SK-N-SH (cell line): ENCODE measurements around the gene MEI4. TPM values are rescaled to one million over a fixed set of nuclear protein-coding genes. Genes with fewer than 3 reads are reported as not detected.

ENCODE experiments used
- CTCF ChIA-PET: fragments of 300-600, 350-600 bp; formaldehyde crosslinking; extraction: SDS; loops from one replicate; lab custom pipeline; 2021; lab: Yijun Ruan, JAX
- POLR2A ChIA-PET: fragments of 350-600 bp; sonication (Branson Sonifier 250); formaldehyde crosslinking; extraction: SDS; loops from one replicate; lab custom pipeline; 2020; ENCODE audit warnings: antibody characterized with exemption, inconsistent platforms; lab: Yijun Ruan, JAX
- DNase-seq: peaks from one replicate; pipeline ENCODE4 v3.0.0; 2012
- H2AFZ ChIP-seq: fragments of 200-600 bp; sonication (generic); 2 replicates; pipeline ENCODE4 v1.8.1; 2016; ENCODE audit warnings: antibody characterized with exemption, mild to moderate bottlenecking, low read depth
- H3F3A ChIP-seq: fragments of 200-600 bp; sonication (generic); replicated peaks from 2 replicates; pipeline ENCODE3; 2016; ENCODE audit warnings: antibody characterized with exemption, mild to moderate bottlenecking; ENCODE audit not compliant: insufficient read depth
- H3K27ac ChIP-seq, 2 experiments: fragments of 200-500 bp in 1 of 2; fragments of 200-600 bp in 1 of 2; sonication (Bioruptor generic) in 1 of 2; sonication (generic), shearing (Covaris generic) in 1 of 2; 2 replicates each; pipeline versions ENCODE4 v1.5.1 to v1.6.1; 2014 to 2016; ENCODE audit warnings: low read depth in 2 of 2, inconsistent platforms in 1 of 2, low read length in 1 of 2, mild to moderate bottlenecking in 1 of 2, mixed read lengths in 1 of 2
- H3K27me3 ChIP-seq: fragments of 200-600 bp; sonication (generic), shearing (Covaris generic); 2 replicates; pipeline ENCODE4 v1.6.1; 2016; ENCODE audit warnings: mixed run types; ENCODE audit not compliant: insufficient read depth
- H3K36me3 ChIP-seq, 2 experiments: fragments of 200-500 bp in 1 of 2; fragments of 200-600 bp in 1 of 2; sonication (Bioruptor generic) in 1 of 2; sonication (generic) in 1 of 2; replicated peaks in 1 of 2; 2 replicates each; pipeline versions ENCODE3 to v1.5.1; 2014 to 2016; ENCODE audit warnings: low read length in 1 of 2, mild to moderate bottlenecking in 1 of 2; ENCODE audit not compliant: insufficient read depth in 2 of 2, control insufficient read depth in 1 of 2
- H3K4me1 ChIP-seq, 2 experiments: fragments of 200-500 bp in 1 of 2; fragments of 200-600 bp in 1 of 2; sonication (Bioruptor generic) in 1 of 2; sonication (generic), shearing (Covaris generic) in 1 of 2; 2 replicates each; pipeline versions ENCODE4 v1.5.1 to v1.6.1; 2014 to 2016; ENCODE audit warnings: low read depth in 1 of 2, low read length in 1 of 2, mixed run types in 1 of 2; ENCODE audit not compliant: insufficient read depth in 2 of 2, control insufficient read depth in 1 of 2
- H3K4me2 ChIP-seq: fragments of 200-600 bp; sonication (generic), shearing (Covaris generic); 2 replicates; pipeline ENCODE4 v1.6.1; 2017; ENCODE audit warnings: mixed run types
- H3K4me3 ChIP-seq, 2 experiments: fragments of 200-500 bp in 1 of 2; fragments of 200-600 bp in 1 of 2; sonication (Bioruptor generic) in 1 of 2; sonication (generic), shearing (Covaris generic) in 1 of 2; 2 replicates each; pipeline versions ENCODE4 v1.5.1 to v1.8.1; 2014 to 2016; ENCODE audit warnings: low read depth in 2 of 2, inconsistent platforms in 1 of 2, low read length in 1 of 2, mild to moderate bottlenecking in 1 of 2, mixed read lengths in 1 of 2, moderate library complexity in 1 of 2
- H3K79me2 ChIP-seq: fragments of 200-600 bp; sonication (generic); 2 replicates; pipeline ENCODE4 v1.8.1; 2017; ENCODE audit warnings: mild to moderate bottlenecking; ENCODE audit not compliant: insufficient read depth
- H3K9ac ChIP-seq: fragments of 200-600 bp; sonication (generic); 2 replicates; pipeline ENCODE4 v1.6.1; 2017; ENCODE audit warnings: mixed run types
- H3K9me2 ChIP-seq: fragments of 200-600 bp; sonication (generic); 2 replicates; pipeline ENCODE4 v1.6.1; 2017; ENCODE audit warnings: mixed run types
- H3K9me3 ChIP-seq: fragments of 200-600 bp; sonication (generic); 2 replicates; pipeline ENCODE4 v1.6.1; 2017; ENCODE audit warnings: mixed run types, mild to moderate bottlenecking, moderate library complexity
- H4K20me1 ChIP-seq: fragments of 200-600 bp; sonication (generic); 2 replicates; pipeline ENCODE4 v1.6.1; 2017; ENCODE audit warnings: mild to moderate bottlenecking, mixed run types; ENCODE audit not compliant: insufficient read depth
- CHD2 ChIP-seq: fragments of 150-350 bp; IDR thresholded peaks from 2 replicates; pipeline ENCODE4 v1.6.1; 2018; ENCODE audit warnings: low read length; ENCODE audit not compliant: partially characterized antibody
- EZH2phosphoT487 ChIP-seq: fragments of 200-600 bp; sonication (generic); IDR thresholded peaks from 2 replicates; pipeline ENCODE4 v1.6.1; 2017; ENCODE audit warnings: low read depth, mixed run types, mild to moderate bottlenecking, antibody characterized with exemption, moderate library complexity, borderline replicate concordance
- FOSL2 ChIP-seq: IDR thresholded peaks from 2 replicates; pipeline ENCODE4 v1.4.0; 2012; ENCODE audit warnings: low read depth, mild to moderate bottlenecking, moderate library complexity, borderline replicate concordance
- GABPA ChIP-seq: IDR thresholded peaks from 2 replicates; pipeline ENCODE4 v1.4.0; 2012; ENCODE audit warnings: low read depth, mild to moderate bottlenecking
- JUND ChIP-seq: IDR thresholded peaks from 2 replicates; pipeline ENCODE4 v1.4.0; 2012
- NFIC ChIP-seq: IDR thresholded peaks from 2 replicates; pipeline ENCODE4 v1.4.0; 2012; ENCODE audit warnings: borderline replicate concordance
- RAD21 ChIP-seq: IDR thresholded peaks from 2 replicates; pipeline ENCODE4 v1.6.1; 2012; ENCODE audit warnings: mild to moderate bottlenecking, low read length
- RCOR1 ChIP-seq: fragments of 150-350 bp; IDR thresholded peaks from 2 replicates; pipeline ENCODE4 v1.6.1; 2017; ENCODE audit warnings: antibody characterized with exemption, low read length
- RFX5 ChIP-seq: IDR thresholded peaks from 2 replicates; pipeline ENCODE4 v1.6.1; 2012; ENCODE audit warnings: mild to moderate bottlenecking, improper control_type of control experiment, low read length
- RXRA ChIP-seq: IDR thresholded peaks from 2 replicates; pipeline ENCODE4 v1.4.0; 2012; ENCODE audit warnings: low read depth, mild to moderate bottlenecking, borderline replicate concordance
- SIN3A ChIP-seq: IDR thresholded peaks from 2 replicates; pipeline ENCODE4 v1.6.1; 2012; ENCODE audit warnings: low read depth, mild to moderate bottlenecking, low read length, moderate library complexity, borderline replicate concordance
- TAF1 ChIP-seq: IDR thresholded peaks from 2 replicates; pipeline ENCODE4 v1.6.1; 2012; ENCODE audit warnings: low read depth, mild to moderate bottlenecking, low read length, moderate library complexity, borderline replicate concordance
- YY1 ChIP-seq: IDR thresholded peaks from 2 replicates; pipeline ENCODE4 v1.4.0; 2012; ENCODE audit warnings: low read depth, mild to moderate bottlenecking
- WGBS: methylation state at CpG from one replicate; pipeline ENCODE4 v1.1.6; 2017; ENCODE audit warnings: low lambda C conversion rate; 5-methylcytosine and 5-hydroxymethylcytosine counted together
- polyA plus RNA-seq, 3 experiments: library from polyadenylated mRNA; depleted of rRNA; stranded (reverse); fragments of >200 nt; gene quantifications; 2 replicates each; pipeline ENCODE4 v1.2.3, GENCODE V29; 2012
- TF ChIP-seq, protein P1 (sequence below): IDR thresholded peaks from 2 replicates; pipeline ENCODE4 v1.4.0; 2012; ENCODE audit warnings: low read depth, borderline replicate concordance
- TF ChIP-seq, protein P2 (sequence below): fragments of 150-350 bp; IDR thresholded peaks from 2 replicates; pipeline ENCODE4 v1.6.1; 2017; ENCODE audit warnings: antibody characterized with exemption, low read length, low read depth, borderline replicate concordance
- TF ChIP-seq, protein P3 (sequence below): fragments of 150-350 bp; IDR thresholded peaks from 2 replicates; pipeline ENCODE4 v1.6.1; 2016; ENCODE audit warnings: mild to moderate bottlenecking, low read depth, low read length
- TF ChIP-seq, protein P4 (sequence below): IDR thresholded peaks from 2 replicates; pipeline ENCODE4 v1.4.0; 2012; ENCODE audit warnings: low read depth

MEI4 gene
- polyA plus RNA-seq, 1 of the 3 experiments (the other 2 are of a cell fraction) = not detected

DNA sequence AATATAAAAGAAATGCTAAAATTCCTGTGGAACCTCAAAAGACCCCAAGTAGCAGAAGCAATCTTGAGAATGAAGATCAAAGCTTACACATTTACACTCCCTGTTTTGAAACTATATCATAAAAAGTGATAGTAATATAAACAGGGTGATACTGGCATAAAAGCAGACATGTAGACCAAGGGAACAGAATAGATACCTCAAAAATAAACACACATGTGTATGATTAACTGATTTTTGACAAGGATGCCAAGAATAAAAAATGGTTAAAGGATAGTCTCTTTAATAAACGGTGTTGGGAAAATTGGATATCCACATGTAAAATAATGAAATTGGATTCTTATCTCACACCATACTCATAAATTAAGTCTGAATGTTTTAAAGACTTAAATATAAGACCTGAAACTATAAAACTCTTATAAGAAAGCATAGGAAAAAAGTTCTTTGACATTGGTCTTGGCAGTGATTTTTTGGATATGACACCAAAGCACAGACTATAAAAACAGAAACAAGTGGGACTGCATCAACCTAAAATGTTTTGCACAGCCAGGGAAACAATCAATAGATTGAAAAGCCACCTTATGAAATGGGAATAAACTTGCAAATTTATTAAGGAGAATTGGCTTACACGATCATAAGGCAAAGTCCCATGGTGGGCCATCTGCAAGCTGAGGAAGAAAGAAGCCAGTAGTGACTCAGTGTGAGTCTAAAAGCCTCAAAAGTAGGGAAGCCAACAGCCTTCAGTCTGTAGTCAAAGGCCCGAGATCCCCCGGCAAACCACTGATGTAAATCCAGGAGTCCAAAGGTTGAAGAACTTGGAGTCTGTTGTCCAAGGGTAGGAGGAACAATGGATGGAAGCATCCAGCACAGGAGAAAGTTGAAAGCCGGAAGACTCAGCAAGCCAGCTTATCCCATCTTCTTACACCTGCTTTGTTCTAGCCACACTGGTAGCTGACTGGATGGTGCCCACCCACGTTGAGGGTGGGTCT lies 144.3 kb downstream of the MEI4 start:
- ChIA-PET POLR2A (no interaction called here), CTCF (no interaction called here)
- Histone ChIP-seq H3K79me2 (no peaks in the 10 kb centered on the region), H3F3A (no peaks in the 10 kb centered on the region), H3K9me3 (no peaks in the 10 kb centered on the region), H3K27me3 (no peaks in the 10 kb centered on the region), H3K4me3 (no peak overlapping the region), H3K4me1 (no peaks in the 10 kb centered on the region), H3K9ac (no peak overlapping the region), H3K4me2 (no peak overlapping the region), H4K20me1 (no peaks in the 10 kb centered on the region), H2AFZ (no peak overlapping the region), H3K27ac (no peak overlapping the region), H3K36me3 (no peaks in the 10 kb centered on the region), H3K9me2 (no peaks in the 10 kb centered on the region)
- no peak for DNase-seq
- WGBS = 6% methylated on average over 6 of the region's 6 CpGs
- TF ChIP-seq TAF1 = no peak
- TF ChIP-seq, protein P1, sequence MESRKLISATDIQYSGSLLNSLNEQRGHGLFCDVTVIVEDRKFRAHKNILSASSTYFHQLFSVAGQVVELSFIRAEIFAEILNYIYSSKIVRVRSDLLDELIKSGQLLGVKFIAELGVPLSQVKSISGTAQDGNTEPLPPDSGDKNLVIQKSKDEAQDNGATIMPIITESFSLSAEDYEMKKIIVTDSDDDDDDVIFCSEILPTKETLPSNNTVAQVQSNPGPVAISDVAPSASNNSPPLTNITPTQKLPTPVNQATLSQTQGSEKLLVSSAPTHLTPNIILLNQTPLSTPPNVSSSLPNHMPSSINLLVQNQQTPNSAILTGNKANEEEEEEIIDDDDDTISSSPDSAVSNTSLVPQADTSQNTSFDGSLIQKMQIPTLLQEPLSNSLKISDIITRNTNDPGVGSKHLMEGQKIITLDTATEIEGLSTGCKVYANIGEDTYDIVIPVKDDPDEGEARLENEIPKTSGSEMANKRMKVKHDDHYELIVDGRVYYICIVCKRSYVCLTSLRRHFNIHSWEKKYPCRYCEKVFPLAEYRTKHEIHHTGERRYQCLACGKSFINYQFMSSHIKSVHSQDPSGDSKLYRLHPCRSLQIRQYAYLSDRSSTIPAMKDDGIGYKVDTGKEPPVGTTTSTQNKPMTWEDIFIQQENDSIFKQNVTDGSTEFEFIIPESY = no peak
- no peak for TF ChIP-seq YY1
- TF ChIP-seq GABPA = no peak
- TF ChIP-seq FOSL2 = no peak
- no peak for TF ChIP-seq JUND
- no peak for TF ChIP-seq RFX5
- no peak for TF ChIP-seq RAD21
- TF ChIP-seq EZH2phosphoT487 = no peak
- no peak for TF ChIP-seq NFIC
- TF ChIP-seq RCOR1 = no peak
- TF ChIP-seq, protein P2, sequence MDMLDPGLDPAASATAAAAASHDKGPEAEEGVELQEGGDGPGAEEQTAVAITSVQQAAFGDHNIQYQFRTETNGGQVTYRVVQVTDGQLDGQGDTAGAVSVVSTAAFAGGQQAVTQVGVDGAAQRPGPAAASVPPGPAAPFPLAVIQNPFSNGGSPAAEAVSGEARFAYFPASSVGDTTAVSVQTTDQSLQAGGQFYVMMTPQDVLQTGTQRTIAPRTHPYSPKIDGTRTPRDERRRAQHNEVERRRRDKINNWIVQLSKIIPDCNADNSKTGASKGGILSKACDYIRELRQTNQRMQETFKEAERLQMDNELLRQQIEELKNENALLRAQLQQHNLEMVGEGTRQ = no peak
- TF ChIP-seq, protein P3, sequence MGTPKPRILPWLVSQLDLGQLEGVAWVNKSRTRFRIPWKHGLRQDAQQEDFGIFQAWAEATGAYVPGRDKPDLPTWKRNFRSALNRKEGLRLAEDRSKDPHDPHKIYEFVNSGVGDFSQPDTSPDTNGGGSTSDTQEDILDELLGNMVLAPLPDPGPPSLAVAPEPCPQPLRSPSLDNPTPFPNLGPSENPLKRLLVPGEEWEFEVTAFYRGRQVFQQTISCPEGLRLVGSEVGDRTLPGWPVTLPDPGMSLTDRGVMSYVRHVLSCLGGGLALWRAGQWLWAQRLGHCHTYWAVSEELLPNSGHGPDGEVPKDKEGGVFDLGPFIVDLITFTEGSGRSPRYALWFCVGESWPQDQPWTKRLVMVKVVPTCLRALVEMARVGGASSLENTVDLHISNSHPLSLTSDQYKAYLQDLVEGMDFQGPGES = no peak
- no peak for TF ChIP-seq CHD2
- TF ChIP-seq RXRA = no peak
- TF ChIP-seq, protein P4, sequence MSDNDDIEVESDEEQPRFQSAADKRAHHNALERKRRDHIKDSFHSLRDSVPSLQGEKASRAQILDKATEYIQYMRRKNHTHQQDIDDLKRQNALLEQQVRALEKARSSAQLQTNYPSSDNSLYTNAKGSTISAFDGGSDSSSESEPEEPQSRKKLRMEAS = no peak
- TF ChIP-seq SIN3A = no peak
